HEK293 (cell line): ENCODE results near the gene CASD1.

Experiments
- GLI4 ChIP-seq: fragments of 450-650 bp; formaldehyde crosslinking; IDR thresholded peaks from 2 replicates; pipeline ENCODE4 v1.5.1; 2016; ENCODE audit warnings: missing biosample characterization, missing genetic modification characterization
- HOXD13 ChIP-seq: sonication (generic); formaldehyde crosslinking; IDR thresholded peaks from 2 replicates; pipeline ENCODE4 v1.8.0; 2022; ENCODE audit warnings: missing genetic modification reagents, borderline replicate concordance
- YY1 ChIP-seq: fragments of 450-650 bp; formaldehyde crosslinking; IDR thresholded peaks from 2 replicates; pipeline ENCODE4 v1.5.1; 2018; ENCODE audit warnings: missing biosample characterization, missing genetic modification characterization
- ZNF133 ChIP-seq: fragments of 450-650 bp; formaldehyde crosslinking; IDR thresholded peaks from 2 replicates; pipeline ENCODE4 v1.5.1; 2016; ENCODE audit warnings: missing biosample characterization, missing genetic modification characterization
- ZNF146 ChIP-seq: fragments of 450-650 bp; formaldehyde crosslinking; IDR thresholded peaks from 2 replicates; pipeline ENCODE4 v1.5.1; 2016; ENCODE audit warnings: missing biosample characterization, missing genetic modification characterization
- ZNF19 ChIP-seq: fragments of 450-650 bp; formaldehyde crosslinking; IDR thresholded peaks from 2 replicates; pipeline ENCODE4; 2016; ENCODE audit warnings: missing biosample characterization, missing genetic modification characterization, low read depth
- ZNF311 ChIP-seq: fragments of 450-650 bp; formaldehyde crosslinking; IDR thresholded peaks from 2 replicates; pipeline ENCODE4 v1.5.1; 2017; ENCODE audit warnings: missing biosample characterization, missing genetic modification characterization, borderline replicate concordance
- ZNF341 ChIP-seq: fragments of 450-650 bp; formaldehyde crosslinking; IDR thresholded peaks from 2 replicates; pipeline ENCODE4; 2016; ENCODE audit warnings: low read depth, missing biosample characterization, missing genetic modification characterization
- ZNF610 ChIP-seq: fragments of 450-650 bp; formaldehyde crosslinking; IDR thresholded peaks from 2 replicates; pipeline ENCODE4 v1.5.1; 2016; ENCODE audit warnings: missing biosample characterization, missing genetic modification characterization, borderline replicate concordance
- ZNF701 ChIP-seq: fragments of 450-650 bp; formaldehyde crosslinking; IDR thresholded peaks from 2 replicates; pipeline ENCODE4 v1.5.1; 2016; ENCODE audit warnings: missing biosample characterization, missing genetic modification characterization
- ZNF776 ChIP-seq: fragments of 450-650 bp; formaldehyde crosslinking; IDR thresholded peaks from 2 replicates; pipeline ENCODE4 v1.5.0; 2017; ENCODE audit warnings: missing biosample characterization, missing genetic modification characterization, borderline replicate concordance
- ZNF837 ChIP-seq: fragments of 450-650 bp; formaldehyde crosslinking; IDR thresholded peaks from 2 replicates; pipeline ENCODE4 v1.5.1; 2016; ENCODE audit warnings: missing biosample characterization, missing genetic modification characterization
- TF ChIP-seq, protein P1 (sequence below): fragments of 450-650 bp; formaldehyde crosslinking; IDR thresholded peaks from 2 replicates; pipeline ENCODE4 v1.5.1; 2016; ENCODE audit warnings: missing biosample characterization, missing genetic modification characterization
- TF ChIP-seq, protein P2 (sequence below): fragments of 450-650 bp; formaldehyde crosslinking; IDR thresholded peaks from 2 replicates; pipeline ENCODE4 v1.5.1; 2016; ENCODE audit warnings: missing biosample characterization, missing genetic modification characterization, borderline replicate concordance
- TF ChIP-seq, protein P3 (sequence below): fragments of 450-650 bp; formaldehyde crosslinking; IDR thresholded peaks from 2 replicates; pipeline ENCODE4 v1.5.1; 2016; ENCODE audit warnings: missing biosample characterization, missing genetic modification characterization, low read depth
- TF ChIP-seq, protein P4 (sequence below): fragments of 450-650 bp; formaldehyde crosslinking; IDR thresholded peaks from 2 replicates; pipeline ENCODE4 v1.5.1; 2016; ENCODE audit warnings: missing biosample characterization, missing genetic modification characterization
- TF ChIP-seq, protein P5 (sequence below): fragments of 450-650 bp; formaldehyde crosslinking; IDR thresholded peaks from 2 replicates; pipeline ENCODE4; 2016; ENCODE audit warnings: missing biosample characterization, missing genetic modification characterization
- TF ChIP-seq, protein P6 (sequence below): fragments of 450-650 bp; formaldehyde crosslinking; IDR thresholded peaks from 2 replicates; pipeline ENCODE4 v1.5.1; 2016; ENCODE audit warnings: missing biosample characterization, missing genetic modification characterization, borderline replicate concordance
- TF ChIP-seq, protein P7 (sequence below): fragments of 450-650 bp; formaldehyde crosslinking; IDR thresholded peaks from 2 replicates; pipeline ENCODE4 v1.5.1; 2016; ENCODE audit warnings: missing biosample characterization, missing genetic modification characterization
- TF ChIP-seq, protein P8 (sequence below): fragments of 450-650 bp; formaldehyde crosslinking; IDR thresholded peaks from 2 replicates; pipeline ENCODE4 v1.5.1; 2016; ENCODE audit warnings: missing biosample characterization, missing genetic modification characterization

The CASD1 gene

DNA sequence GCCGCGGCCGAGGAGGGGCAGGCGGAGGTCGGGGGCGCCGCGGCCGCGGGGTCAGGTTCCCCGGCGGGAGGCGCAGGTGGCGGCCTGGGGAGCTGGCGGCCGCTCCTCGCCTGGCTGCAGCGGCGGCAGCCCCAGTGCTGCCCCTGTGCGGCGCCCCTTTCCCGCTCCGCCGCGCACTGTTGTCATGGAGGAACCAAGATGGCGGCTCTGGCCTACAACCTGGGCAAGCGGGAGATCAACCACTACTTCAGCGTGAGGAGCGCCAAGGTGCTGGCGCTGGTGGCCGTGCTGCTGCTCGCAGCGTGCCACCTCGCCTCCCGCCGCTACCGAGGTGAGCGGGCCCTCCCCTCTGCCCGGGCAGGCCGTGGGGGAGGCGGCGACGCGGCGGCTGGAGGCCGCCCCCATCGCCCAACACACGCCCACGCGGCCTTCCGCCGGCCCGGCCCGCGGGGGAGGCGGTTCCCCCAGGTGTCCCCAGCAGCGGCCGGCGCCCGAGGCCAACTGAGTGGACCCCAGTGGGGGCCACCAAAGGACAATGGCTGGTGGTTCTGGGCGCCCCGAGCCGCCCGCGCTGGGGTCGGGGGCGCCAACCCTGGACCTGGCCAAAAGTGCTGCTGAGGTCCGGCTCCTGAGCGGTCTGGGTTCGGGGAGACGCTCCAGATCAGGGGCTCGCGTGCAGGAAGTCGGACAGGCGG lies 425 bp downstream of the CASD1 start (continued):
- TF ChIP-seq, protein P1, sequence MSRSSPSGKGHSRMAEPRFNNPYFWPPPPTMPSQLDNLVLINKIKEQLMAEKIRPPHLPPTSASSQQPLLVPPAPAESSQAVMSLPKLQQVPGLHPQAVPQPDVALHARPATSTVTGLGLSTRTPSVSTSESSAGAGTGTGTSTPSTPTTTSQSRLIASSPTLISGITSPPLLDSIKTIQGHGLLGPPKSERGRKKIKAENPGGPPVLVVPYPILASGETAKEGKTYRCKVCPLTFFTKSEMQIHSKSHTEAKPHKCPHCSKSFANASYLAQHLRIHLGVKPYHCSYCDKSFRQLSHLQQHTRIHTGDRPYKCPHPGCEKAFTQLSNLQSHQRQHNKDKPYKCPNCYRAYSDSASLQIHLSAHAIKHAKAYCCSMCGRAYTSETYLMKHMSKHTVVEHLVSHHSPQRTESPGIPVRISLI (tag by site-specific recombination): no peak
- TF ChIP-seq ZNF837 (tag by site-specific recombination) (no peak), ZNF776 (tag by site-specific recombination) (no peak), GLI4 (tag by site-specific recombination) (no peak), HOXD13 (no peak), ZNF701 (tag by site-specific recombination) (no peak), ZNF19 (tag by site-specific recombination) (no peak), ZNF133 (no peak), ZNF341 (tag by site-specific recombination) (peak; percentile 87), ZNF610 (tag by site-specific recombination) (no peak), ZNF311 (no peak), ZNF146 (no peak), YY1 (tag by site-specific recombination) (peak; percentile 95)
- TF ChIP-seq, protein P2, sequence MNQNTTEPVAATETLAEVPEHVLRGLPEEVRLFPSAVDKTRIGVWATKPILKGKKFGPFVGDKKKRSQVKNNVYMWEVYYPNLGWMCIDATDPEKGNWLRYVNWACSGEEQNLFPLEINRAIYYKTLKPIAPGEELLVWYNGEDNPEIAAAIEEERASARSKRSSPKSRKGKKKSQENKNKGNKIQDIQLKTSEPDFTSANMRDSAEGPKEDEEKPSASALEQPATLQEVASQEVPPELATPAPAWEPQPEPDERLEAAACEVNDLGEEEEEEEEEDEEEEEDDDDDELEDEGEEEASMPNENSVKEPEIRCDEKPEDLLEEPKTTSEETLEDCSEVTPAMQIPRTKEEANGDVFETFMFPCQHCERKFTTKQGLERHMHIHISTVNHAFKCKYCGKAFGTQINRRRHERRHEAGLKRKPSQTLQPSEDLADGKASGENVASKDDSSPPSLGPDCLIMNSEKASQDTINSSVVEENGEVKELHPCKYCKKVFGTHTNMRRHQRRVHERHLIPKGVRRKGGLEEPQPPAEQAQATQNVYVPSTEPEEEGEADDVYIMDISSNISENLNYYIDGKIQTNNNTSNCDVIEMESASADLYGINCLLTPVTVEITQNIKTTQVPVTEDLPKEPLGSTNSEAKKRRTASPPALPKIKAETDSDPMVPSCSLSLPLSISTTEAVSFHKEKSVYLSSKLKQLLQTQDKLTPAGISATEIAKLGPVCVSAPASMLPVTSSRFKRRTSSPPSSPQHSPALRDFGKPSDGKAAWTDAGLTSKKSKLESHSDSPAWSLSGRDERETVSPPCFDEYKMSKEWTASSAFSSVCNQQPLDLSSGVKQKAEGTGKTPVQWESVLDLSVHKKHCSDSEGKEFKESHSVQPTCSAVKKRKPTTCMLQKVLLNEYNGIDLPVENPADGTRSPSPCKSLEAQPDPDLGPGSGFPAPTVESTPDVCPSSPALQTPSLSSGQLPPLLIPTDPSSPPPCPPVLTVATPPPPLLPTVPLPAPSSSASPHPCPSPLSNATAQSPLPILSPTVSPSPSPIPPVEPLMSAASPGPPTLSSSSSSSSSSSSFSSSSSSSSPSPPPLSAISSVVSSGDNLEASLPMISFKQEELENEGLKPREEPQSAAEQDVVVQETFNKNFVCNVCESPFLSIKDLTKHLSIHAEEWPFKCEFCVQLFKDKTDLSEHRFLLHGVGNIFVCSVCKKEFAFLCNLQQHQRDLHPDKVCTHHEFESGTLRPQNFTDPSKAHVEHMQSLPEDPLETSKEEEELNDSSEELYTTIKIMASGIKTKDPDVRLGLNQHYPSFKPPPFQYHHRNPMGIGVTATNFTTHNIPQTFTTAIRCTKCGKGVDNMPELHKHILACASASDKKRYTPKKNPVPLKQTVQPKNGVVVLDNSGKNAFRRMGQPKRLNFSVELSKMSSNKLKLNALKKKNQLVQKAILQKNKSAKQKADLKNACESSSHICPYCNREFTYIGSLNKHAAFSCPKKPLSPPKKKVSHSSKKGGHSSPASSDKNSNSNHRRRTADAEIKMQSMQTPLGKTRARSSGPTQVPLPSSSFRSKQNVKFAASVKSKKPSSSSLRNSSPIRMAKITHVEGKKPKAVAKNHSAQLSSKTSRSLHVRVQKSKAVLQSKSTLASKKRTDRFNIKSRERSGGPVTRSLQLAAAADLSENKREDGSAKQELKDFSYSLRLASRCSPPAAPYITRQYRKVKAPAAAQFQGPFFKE (tag by site-specific recombination): no peak
- TF ChIP-seq, protein P3, sequence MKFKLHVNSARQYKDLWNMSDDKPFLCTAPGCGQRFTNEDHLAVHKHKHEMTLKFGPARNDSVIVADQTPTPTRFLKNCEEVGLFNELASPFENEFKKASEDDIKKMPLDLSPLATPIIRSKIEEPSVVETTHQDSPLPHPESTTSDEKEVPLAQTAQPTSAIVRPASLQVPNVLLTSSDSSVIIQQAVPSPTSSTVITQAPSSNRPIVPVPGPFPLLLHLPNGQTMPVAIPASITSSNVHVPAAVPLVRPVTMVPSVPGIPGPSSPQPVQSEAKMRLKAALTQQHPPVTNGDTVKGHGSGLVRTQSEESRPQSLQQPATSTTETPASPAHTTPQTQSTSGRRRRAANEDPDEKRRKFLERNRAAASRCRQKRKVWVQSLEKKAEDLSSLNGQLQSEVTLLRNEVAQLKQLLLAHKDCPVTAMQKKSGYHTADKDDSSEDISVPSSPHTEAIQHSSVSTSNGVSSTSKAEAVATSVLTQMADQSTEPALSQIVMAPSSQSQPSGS (tag by site-specific recombination): no peak
- TF ChIP-seq, protein P4, sequence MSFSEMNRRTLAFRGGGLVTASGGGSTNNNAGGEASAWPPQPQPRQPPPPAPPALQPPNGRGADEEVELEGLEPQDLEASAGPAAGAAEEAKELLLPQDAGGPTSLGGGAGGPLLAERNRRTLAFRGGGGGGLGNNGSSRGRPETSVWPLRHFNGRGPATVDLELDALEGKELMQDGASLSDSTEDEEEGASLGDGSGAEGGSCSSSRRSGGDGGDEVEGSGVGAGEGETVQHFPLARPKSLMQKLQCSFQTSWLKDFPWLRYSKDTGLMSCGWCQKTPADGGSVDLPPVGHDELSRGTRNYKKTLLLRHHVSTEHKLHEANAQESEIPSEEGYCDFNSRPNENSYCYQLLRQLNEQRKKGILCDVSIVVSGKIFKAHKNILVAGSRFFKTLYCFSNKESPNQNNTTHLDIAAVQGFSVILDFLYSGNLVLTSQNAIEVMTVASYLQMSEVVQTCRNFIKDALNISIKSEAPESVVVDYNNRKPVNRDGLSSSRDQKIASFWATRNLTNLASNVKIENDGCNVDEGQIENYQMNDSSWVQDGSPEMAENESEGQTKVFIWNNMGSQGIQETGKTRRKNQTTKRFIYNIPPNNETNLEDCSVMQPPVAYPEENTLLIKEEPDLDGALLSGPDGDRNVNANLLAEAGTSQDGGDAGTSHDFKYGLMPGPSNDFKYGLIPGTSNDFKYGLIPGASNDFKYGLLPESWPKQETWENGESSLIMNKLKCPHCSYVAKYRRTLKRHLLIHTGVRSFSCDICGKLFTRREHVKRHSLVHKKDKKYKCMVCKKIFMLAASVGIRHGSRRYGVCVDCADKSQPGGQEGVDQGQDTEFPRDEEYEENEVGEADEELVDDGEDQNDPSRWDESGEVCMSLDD (tag by site-specific recombination): peak; percentile 90
- TF ChIP-seq, protein P5, sequence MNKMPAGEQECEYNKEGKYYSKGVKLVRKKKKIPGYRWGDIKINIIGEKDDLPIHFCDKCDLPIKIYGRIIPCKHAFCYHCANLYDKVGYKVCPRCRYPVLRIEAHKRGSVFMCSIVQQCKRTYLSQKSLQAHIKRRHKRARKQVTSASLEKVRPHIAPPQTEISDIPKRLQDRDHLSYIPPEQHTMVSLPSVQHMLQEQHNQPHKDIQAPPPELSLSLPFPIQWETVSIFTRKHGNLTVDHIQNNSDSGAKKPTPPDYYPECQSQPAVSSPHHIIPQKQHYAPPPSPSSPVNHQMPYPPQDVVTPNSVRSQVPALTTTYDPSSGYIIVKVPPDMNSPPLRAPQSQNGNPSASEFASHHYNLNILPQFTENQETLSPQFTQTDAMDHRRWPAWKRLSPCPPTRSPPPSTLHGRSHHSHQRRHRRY: no peak
- TF ChIP-seq, protein P6, sequence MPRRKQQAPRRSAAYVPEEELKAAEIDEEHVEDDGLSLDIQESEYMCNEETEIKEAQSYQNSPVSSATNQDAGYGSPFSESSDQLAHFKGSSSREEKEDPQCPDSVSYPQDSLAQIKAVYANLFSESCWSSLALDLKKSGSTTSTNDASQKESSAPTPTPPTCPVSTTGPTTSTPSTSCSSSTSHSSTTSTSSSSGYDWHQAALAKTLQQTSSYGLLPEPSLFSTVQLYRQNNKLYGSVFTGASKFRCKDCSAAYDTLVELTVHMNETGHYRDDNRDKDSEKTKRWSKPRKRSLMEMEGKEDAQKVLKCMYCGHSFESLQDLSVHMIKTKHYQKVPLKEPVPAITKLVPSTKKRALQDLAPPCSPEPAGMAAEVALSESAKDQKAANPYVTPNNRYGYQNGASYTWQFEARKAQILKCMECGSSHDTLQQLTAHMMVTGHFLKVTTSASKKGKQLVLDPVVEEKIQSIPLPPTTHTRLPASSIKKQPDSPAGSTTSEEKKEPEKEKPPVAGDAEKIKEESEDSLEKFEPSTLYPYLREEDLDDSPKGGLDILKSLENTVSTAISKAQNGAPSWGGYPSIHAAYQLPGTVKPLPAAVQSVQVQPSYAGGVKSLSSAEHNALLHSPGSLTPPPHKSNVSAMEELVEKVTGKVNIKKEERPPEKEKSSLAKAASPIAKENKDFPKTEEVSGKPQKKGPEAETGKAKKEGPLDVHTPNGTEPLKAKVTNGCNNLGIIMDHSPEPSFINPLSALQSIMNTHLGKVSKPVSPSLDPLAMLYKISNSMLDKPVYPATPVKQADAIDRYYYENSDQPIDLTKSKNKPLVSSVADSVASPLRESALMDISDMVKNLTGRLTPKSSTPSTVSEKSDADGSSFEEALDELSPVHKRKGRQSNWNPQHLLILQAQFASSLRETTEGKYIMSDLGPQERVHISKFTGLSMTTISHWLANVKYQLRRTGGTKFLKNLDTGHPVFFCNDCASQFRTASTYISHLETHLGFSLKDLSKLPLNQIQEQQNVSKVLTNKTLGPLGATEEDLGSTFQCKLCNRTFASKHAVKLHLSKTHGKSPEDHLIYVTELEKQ (tag by site-specific recombination): no peak
- TF ChIP-seq, protein P7, sequence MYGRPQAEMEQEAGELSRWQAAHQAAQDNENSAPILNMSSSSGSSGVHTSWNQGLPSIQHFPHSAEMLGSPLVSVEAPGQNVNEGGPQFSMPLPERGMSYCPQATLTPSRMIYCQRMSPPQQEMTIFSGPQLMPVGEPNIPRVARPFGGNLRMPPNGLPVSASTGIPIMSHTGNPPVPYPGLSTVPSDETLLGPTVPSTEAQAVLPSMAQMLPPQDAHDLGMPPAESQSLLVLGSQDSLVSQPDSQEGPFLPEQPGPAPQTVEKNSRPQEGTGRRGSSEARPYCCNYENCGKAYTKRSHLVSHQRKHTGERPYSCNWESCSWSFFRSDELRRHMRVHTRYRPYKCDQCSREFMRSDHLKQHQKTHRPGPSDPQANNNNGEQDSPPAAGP (tag by site-specific recombination): no peak
- TF ChIP-seq, protein P8, sequence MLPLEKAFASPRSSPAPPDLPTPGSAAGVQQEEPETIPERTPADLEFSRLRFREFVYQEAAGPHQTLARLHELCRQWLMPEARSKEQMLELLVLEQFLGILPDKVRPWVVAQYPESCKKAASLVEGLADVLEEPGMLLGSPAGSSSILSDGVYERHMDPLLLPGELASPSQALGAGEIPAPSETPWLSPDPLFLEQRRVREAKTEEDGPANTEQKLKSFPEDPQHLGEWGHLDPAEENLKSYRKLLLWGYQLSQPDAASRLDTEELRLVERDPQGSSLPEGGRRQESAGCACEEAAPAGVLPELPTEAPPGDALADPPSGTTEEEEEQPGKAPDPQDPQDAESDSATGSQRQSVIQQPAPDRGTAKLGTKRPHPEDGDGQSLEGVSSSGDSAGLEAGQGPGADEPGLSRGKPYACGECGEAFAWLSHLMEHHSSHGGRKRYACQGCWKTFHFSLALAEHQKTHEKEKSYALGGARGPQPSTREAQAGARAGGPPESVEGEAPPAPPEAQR (tag by site-specific recombination): no peak
